HUES6 (cell line): ENCODE data around the gene DDX41.
"Not testable (repeated sequence)": the region's sequence is repeated elsewhere in the genome, so short reads cannot be mapped to it uniquely, and the experiment has no call there.

Source experiments
- H3K27ac ChIP-seq: 2 replicates; pipeline ENCODE4 v1.7.0; 2013; ENCODE audit warnings: low read depth, mild to moderate bottlenecking, low read length, inconsistent platforms
- H3K27me3 ChIP-seq: 2 replicates; pipeline ENCODE4 v1.6.1; 2013; ENCODE audit warnings: low read length; ENCODE audit not compliant: control insufficient read depth, insufficient read depth
- H3K36me3 ChIP-seq: 2 replicates; pipeline ENCODE4 v1.6.1; 2013; ENCODE audit warnings: low read length; ENCODE audit not compliant: control insufficient read depth, insufficient read depth
- H3K4me1 ChIP-seq: 2 replicates; pipeline ENCODE4 v1.6.1; 2013; ENCODE audit warnings: low read length; ENCODE audit not compliant: control insufficient read depth, insufficient read depth
- H3K4me3 ChIP-seq: 2 replicates; pipeline ENCODE4 v1.5.1; 2013; ENCODE audit warnings: low read depth, low read length
- H3K9ac ChIP-seq: one replicate; pipeline ENCODE4 v1.6.1; 2013; ENCODE audit warnings: mild to moderate bottlenecking, low read length
- H3K9me3 ChIP-seq: 2 replicates; pipeline ENCODE4 v1.6.1; 2013; ENCODE audit warnings: low read depth, low read length; ENCODE audit not compliant: control insufficient read depth, insufficient read depth

The DDX41 gene

GRCh38 chr5:177516601-177517568 is at the start of gene DDX41:
TSS of gene DDX41 (minus strand) at chr5:177516961. CDS start at chr5:177516945, 16 bp downstream.
- peak within 1 kb of the TSS; percentile 59; the same call in 1 of the 2 replicates for H3K27ac ChIP-seq
- no peaks in the 10 kb centered on the region for H3K27me3 ChIP-seq
- H3K4me1 ChIP-seq: peaks cover 6% of the 10 kb centered on the region; the same call in 1 of the 2 replicates
- peak within 1 kb of the TSS; percentile 97 for H3K4me3 ChIP-seq
- H3K9ac ChIP-seq: peak within 1 kb of the TSS; percentile 98
- H3K9me3 ChIP-seq: no peaks in the 10 kb centered on the region
- peaks cover 72% of the 10 kb centered on the region for H3K36me3 ChIP-seq

- Histone ChIP-seq H3K27ac (no peak overlapping the region), H3K4me3 (no peak overlapping the region), H3K9me3 (peaks cover 14% of the 10 kb centered on the region), H3K9ac (no peak overlapping the region), H3K4me1 (no peaks in the 10 kb centered on the region), H3K27me3 (no peaks in the 10 kb centered on the region), H3K36me3 (no peaks in the 10 kb centered on the region)
Observed at GRCh38 chr5:177565046-177565445, 48.3 kb upstream of the DDX41 start.

- H3K4me3 ChIP-seq, H3K27me3 ChIP-seq, H3K9ac ChIP-seq, H3K27ac ChIP-seq, H3K36me3 ChIP-seq, H3K4me1 ChIP-seq: not testable (repeated sequence)
- H3K9me3 ChIP-seq: peaks cover 14% of the 10 kb centered on the region
Observed at GRCh38 chr5:177559446-177559941, 42.7 kb upstream of the DDX41 start.

GRCh38 chr5:177557796-177558195 is 41.0 kb upstream of the DDX41 start:
- Histone ChIP-seq H3K9me3 (peaks cover 14% of the 10 kb centered on the region), H3K27me3 (no peaks in the 10 kb centered on the region), H3K9ac (no peak overlapping the region), H3K4me3 (no peak overlapping the region), H3K27ac (no peak overlapping the region), H3K4me1 (peaks cover 16% of the 10 kb centered on the region), H3K36me3 (peaks cover 3% of the 10 kb centered on the region)

GRCh38 chr5:177557041-177557647 is 40.4 kb upstream of the DDX41 start:
- Histone ChIP-seq H3K4me3 (no peak overlapping the region), H3K27me3 (no peaks in the 10 kb centered on the region), H3K9me3 (peaks cover 9% of the 10 kb centered on the region), H3K27ac (no peak overlapping the region), H3K4me1 (peaks cover 18% of the 10 kb centered on the region), H3K9ac (no peak overlapping the region), H3K36me3 (peaks cover 9% of the 10 kb centered on the region)

GRCh38 chr5:177555665-177556064 is 38.9 kb upstream of the DDX41 start:
- Histone ChIP-seq H3K27me3 (no peaks in the 10 kb centered on the region), H3K4me3 (no peak overlapping the region), H3K9me3 (no peaks in the 10 kb centered on the region), H3K9ac (no peak overlapping the region), H3K27ac (no peak overlapping the region), H3K36me3 (peaks cover 23% of the 10 kb centered on the region), H3K4me1 (peaks cover 18% of the 10 kb centered on the region)

- Histone ChIP-seq H3K4me1 (peaks cover 18% of the 10 kb centered on the region), H3K9ac (no peak overlapping the region), H3K27ac (no peak overlapping the region), H3K27me3 (no peaks in the 10 kb centered on the region), H3K9me3 (no peaks in the 10 kb centered on the region), H3K36me3 (peaks cover 27% of the 10 kb centered on the region), H3K4me3 (no peak overlapping the region)
Observed at GRCh38 chr5:177555228-177555627, 38.5 kb upstream of the DDX41 start.

- Histone ChIP-seq H3K27me3 (no peaks in the 10 kb centered on the region), H3K4me3 (peak within 1 kb of the TSS; percentile 98), H3K36me3 (peaks cover 30% of the 10 kb centered on the region), H3K27ac (peak within 1 kb of the TSS; percentile 79; the same call in 1 of the 2 replicates), H3K9ac (peak within 1 kb of the TSS; percentile 91), H3K4me1 (peaks cover 18% of the 10 kb centered on the region), H3K9me3 (no peaks in the 10 kb centered on the region)
Observed at GRCh38 chr5:177554474-177555111, 37.8 kb upstream of the DDX41 start, which contains the start of gene FAM193B. TSS of gene FAM193B (minus strand) at chr5:177554563. CDS start at chr5:177554458, 105 bp downstream.

GRCh38 chr5:177553671-177554429 is 37.1 kb upstream of the DDX41 start:
- H3K4me3 ChIP-seq: peak overlapping the region; percentile 98
- H3K4me1 ChIP-seq: peaks cover 18% of the 10 kb centered on the region
- peak overlapping the region; percentile 91 for H3K9ac ChIP-seq
- H3K9me3 ChIP-seq: no peaks in the 10 kb centered on the region
- peaks cover 31% of the 10 kb centered on the region for H3K36me3 ChIP-seq
- no peaks in the 10 kb centered on the region for H3K27me3 ChIP-seq
- H3K27ac ChIP-seq: peak overlapping the region; percentile 79; the same call in 1 of the 2 replicates

GRCh38 chr5:177552839-177553455 is 36.2 kb upstream of the DDX41 start:
- Histone ChIP-seq H3K27ac (peak overlapping the region; percentile 79; the same call in 1 of the 2 replicates), H3K9me3 (no peaks in the 10 kb centered on the region), H3K4me1 (peaks cover 18% of the 10 kb centered on the region), H3K9ac (peak overlapping the region; percentile 91), H3K36me3 (peaks cover 33% of the 10 kb centered on the region), H3K4me3 (peak overlapping the region; percentile 98), H3K27me3 (no peaks in the 10 kb centered on the region)
